GM18505 (cell line): Measurements from ENCODE around the gene PCK1.
"Not testable (repeated sequence)": the region's sequence is repeated elsewhere in the genome, so short reads cannot be mapped to it uniquely, and the experiment has no call there.

Experiments
- ATAC-seq: cut with Tn5 transposase; IDR thresholded peaks from one replicate; pipeline ENCODE4 v1.9.1; 2021; ENCODE audit not compliant: unreplicated experiment
- POLR2A ChIP-seq: IDR thresholded peaks from 4 replicates; pipeline ENCODE4 v1.6.1; 2011; ENCODE audit warnings: borderline replicate concordance; ENCODE audit not compliant: insufficient read depth, insufficient read length; ENCODE audit errors: extremely low read depth

Gene PCK1

DNA sequence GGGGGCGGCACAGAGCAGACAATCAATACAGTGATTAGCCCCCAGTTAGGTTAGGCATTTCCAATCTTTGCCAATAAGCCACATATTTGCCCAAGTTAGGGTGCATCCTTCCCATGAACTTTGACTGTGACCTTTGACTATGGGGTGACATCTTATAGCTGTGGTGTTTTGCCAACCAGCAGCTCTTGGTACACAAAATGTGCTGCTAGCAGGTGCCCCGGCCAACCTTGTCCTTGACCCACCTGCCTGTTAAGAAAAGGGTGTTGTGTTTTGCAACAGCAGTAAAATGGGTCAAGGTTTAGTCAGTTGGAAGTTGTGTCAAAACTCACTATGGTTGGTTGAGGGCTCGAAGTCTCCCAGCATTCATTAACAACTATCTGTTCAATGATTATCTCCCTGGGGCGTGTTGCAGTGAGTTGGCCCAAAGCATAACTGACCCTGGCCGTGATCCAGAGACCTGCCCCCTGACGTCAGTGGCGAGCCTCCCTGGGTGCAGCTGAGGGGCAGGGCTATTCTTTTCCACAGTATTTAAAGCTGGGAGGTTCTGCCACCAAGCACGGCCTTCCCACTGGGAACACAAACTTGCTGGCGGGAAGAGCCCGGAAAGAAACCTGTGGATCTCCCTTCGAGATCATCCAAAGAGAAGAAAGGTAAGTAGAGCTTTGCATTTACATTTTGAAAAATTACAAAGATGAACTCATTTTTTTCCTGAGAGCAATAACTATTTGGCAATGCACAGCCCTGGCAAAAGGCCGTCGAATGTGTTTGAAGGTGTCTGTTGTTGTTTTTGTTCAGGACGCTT lies at the start of gene PCK1:
PCK1 (plus strand) TSS at position 557 of the 802 bp plus-strand sequence. CDS start 302 bp downstream, outside the sequence.
- TF ChIP-seq POLR2A, result no peak
- ATAC-seq, result no peak

DNA sequence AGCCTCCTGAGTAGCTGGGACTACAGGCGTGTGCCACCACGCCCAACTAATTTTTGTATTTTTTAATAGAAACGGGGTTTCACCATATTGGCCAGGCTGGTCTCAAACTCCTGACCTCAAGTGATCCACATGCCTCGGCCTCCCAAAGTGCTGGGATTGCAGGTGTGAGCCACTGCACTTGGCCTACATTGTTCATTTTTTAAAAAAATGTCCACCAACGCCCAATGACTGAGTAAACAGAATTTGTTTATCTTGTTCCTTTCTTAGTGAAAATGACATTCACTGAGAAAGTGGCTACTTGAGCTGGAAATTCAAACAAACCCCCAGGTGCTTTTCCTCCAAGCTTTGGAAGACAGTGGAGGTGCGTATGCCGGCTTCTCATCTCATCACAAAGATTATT lies 49.2 kb upstream of the PCK1 start:
- not testable (repeated sequence) for ATAC-seq

DNA sequence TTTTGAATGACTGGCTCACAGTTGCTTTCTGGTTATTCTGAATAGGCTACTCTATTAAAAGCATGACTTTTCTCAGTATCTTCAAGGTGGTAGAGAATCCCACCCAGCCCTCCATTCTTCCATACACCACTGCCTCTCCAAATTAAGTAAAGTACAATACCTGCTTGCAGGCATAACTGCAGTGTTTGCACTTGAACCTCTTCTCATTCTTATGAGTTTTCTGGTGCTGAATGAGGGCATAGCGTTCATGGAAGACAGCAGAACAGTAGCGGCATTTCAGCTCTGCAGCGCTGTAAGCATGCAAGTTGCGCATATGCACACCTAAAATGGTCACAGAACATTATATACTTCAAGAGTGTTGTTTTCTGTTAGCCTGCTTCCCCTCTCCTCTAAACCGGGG lies 48.5 kb upstream of the PCK1 start:
- TF ChIP-seq POLR2A, result no peak
- ATAC-seq, result no peak

DNA sequence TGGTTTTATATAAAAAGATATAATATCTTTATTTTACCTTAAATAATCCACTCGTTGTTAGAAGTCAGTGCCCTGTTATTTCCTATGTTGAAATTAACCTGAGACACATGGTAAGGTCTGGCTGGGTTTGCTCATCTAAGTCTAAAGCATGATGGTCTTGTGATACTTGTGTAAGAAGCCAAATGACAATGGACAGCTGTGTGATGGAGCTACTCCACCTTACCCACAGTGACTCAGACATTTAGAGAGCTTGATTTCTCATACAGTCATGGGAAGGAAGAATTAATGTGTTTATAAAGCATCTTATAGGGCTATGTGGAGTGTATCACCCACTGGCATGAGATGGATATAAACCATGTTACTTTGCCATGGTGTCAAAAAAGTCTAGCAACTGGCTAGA lies 47.7 kb upstream of the PCK1 start:
- ATAC-seq, result no peak
- TF ChIP-seq POLR2A, result no peak

DNA sequence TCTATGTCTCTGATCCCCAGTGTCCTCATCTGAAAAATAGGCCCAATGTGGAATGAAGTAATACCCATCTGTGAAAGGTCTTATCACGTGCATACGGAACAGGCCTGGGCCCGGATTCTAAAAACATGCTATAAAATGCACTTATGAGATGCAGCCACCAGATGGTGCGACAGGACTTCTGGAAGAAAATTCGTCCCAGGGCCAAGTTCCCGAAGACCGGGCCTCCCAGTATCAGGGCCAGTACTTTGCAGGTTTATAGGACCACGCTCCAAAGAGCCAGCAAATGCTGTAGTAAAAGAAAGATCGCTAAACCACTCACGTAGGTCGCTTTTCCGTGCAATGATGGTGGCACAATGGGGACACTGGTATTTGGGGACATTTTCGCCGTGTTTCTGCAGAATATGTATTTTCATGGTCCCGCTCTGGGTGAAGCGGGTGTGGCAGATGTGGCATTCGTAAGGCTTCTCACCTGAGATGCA lies 46.6 kb upstream of the PCK1 start:
- no peak for ATAC-seq
- TF ChIP-seq POLR2A, result no peak

DNA sequence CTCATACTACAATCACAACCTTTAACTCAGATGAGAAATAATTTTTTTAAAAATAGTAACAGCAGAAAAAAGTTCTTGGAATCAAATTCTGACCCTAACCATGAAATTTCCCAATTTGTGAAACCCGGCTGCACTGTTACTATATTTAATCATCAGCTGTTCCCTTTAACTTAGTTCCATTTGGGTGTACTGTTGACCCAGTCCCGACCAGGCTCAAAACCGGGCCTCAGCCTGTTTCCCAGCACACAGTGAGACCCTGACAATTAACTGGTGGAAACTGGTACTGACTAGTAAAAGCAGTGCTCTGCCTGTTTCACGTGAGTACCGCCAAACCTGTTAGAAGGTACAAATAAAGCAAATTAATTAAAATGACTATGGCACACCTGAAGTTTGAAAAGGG lies 43.0 kb upstream of the PCK1 start:
- TF ChIP-seq POLR2A, result no peak
- ATAC-seq, result no peak

DNA sequence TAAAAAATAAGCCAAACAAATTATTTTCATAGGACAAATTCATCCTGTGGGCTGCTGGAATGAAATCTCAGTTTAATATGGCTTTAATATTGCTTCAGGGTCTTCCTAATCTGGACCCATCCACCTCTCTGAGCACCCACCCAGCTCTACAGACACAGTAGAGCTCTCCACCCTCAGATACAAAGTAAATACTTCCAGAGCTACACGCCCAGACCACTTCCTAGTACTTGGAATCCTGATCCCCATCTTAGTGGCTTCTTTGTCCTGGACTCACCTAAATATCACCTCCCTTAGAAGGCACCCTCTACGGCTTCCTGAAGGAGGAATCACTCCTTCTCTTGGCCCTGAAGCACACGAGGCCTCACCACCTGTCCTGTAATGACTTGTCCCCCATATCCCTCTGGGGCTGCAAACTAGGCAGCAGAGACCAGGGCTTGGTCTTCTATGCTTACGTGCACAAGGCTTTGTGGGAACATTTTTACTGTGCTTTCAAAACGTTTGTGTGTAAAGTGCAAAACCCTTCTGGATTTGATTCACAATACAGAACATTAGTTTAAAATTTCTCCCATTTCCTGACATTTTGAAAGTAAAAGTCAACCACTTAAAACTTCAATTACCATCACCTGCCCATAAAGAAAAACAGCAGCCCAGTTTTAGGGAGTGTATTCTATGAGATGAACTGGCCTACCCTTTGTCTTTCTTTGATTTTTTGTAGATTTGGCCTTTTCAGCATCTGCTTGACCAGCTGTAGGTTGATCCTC lies 38.4 kb upstream of the PCK1 start:
- TF ChIP-seq POLR2A, result no peak
- no peak for ATAC-seq

DNA sequence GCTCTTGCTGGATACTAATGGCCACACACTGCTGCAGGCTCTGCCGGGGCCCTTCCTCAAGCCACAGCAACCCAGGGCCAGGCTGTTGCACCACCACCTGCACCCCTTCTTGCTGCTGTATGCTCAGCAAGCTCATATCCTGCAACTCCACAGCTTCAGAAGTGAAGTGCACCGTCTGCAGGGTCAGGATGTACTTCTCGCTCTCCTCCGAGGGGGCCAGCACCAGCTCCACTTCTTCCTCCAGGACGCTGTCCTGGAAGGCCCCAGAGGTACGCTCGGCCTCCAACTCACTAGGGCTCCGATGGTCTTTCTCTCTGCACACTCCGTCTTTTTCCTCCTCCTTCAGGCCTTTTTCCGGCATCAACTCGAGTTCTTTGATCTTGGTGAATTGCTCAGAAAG lies 37.1 kb upstream of the PCK1 start:
- no peak for TF ChIP-seq POLR2A
- ATAC-seq, result no peak

DNA sequence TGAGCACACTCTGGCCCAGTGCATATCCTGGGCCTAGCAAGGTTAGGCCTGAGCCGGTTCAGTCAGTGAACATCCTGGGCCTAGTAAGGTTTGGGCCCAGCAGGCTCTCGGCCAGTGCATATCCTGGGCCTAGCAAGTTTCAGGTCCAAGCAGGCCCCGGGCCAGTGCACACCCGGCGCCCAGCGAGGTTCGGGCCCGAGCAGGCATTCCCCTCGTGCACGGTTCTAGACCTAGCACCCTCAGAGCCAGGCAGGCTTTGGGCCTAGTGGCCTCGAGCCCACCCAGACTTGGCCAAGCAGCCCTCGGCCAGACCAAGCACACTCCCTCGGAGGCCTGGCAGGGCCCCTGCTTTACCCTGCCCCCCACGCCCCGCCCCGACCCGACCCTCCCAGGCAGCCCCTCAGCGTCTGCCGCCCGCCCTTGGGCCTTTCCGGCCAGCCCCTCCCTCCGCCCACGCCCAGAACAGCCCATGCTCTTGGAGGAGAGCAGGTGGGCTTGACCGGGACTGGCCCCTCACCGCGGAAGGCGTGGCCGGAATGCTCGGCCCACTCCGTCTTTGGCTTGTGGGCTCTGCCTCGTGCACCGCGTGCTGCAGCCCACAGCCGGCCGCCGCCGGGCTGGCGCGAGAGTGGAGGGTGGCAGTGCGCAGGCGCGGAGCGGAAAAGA lies 36.3 kb upstream of the PCK1 start, which contains the start of gene CTCFL:
CTCFL (minus strand) TSS at position 630 of the 666 bp plus-strand sequence. CDS start 935 bp downstream, outside the sequence.
- no peak for TF ChIP-seq POLR2A
- no peak for ATAC-seq

DNA sequence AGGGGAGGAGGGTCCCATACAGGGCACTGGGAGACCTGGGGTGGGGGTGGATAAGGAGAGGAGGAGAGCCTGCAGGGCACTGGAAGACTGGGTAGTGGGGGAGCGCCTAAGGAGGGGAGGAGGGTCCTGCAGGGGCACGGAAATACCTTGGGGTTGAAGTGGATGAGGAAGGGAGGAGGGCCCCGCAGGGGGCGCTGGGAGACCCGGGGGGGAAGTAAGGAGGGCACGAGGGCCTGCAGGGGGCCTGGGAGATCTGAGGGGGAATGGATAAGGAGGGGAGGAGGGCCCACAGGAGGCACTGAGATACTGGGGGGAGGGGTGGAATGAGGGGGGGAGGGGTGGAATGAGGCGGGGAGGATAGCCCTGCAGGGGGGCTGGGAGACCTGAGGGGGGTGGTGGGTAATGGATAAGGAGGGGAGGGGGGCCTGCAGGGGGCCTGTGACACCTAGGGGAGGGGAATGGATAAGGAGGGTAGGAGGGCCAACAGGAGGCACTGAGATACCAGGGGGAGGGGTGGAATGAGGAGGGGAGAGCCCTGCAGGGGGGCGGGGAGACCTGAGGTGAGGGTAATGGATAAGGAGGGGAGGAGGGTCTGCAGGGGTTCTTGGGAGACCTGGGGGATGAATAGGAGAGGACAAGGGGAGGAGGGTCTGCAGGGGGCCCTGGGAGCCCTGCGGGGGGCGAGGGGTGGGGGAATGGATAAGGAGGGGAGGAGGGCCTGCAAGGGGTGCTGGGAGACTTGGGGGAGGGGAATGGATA lies 35.4 kb upstream of the PCK1 start:
- TF ChIP-seq POLR2A, result no peak
- no peak for ATAC-seq

DNA sequence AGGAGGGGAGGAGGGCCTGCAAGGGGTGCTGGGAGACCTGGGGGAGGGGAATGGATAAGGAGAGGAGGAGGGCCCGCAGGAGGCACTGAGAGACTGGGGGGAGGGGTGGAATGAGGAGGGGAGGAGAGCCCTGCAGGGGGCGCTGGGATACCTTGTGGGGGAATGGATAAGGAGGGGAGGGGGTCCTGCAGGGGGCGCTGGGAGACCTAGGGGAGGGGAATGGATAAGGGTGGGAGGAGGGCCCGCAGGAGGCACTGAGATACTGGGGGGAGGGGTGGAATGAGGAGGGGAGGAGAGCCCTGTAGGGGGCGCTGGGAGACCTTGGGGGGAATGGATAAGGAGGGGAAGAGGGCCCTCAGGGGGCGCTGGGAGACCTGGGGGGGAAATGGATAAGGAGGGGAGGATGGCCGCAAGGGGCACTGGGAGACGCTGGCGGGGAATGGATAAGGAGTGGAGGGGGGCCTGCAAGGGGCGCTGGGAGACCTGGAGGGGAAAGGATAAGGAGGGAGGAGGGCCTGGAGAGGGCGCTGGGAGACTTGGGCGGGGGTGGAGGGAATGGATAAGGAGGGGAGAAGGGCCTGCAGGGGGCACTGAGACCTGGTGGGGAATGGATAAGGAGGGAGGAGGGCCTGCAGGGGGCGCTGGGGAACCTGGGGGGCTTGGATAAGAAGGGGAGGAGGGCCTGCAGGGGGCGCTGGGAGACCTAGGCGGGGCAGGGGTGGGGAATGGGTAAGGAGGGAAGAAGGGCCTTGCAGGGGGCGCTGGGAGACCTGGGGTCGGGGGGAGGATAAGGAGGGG lies 34.6 kb upstream of the PCK1 start:
- ATAC-seq, result no peak
- TF ChIP-seq POLR2A, result no peak

DNA sequence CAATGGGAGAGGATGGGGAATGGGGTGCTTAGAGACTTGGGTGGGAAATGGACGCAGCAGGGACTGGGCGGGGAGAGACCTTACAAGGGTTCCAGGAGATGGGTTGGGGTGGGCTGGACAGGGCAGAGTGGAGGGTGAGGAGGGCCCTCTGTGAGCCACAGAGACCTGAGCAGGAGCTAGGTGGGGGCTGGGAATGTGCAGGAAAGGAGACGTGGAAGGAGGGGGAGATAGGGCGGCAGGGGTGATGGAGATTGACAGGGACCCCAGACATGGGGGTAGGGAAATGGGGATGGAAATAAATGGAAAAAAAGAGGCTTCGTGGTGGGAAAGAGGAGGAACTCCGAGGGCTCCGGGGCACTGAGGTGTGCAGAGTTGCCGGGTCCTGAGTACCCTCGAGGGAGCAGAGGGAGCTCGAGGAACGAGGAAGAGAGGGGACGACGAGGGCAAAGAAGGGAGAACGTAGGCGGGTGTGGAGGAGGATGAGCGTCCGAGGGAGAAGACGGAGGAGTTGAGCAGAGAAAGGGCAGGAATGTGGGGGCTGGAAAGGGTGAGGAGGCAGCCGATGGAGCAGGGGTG lies 33.9 kb upstream of the PCK1 start:
- no peak for TF ChIP-seq POLR2A
- no peak for ATAC-seq

DNA sequence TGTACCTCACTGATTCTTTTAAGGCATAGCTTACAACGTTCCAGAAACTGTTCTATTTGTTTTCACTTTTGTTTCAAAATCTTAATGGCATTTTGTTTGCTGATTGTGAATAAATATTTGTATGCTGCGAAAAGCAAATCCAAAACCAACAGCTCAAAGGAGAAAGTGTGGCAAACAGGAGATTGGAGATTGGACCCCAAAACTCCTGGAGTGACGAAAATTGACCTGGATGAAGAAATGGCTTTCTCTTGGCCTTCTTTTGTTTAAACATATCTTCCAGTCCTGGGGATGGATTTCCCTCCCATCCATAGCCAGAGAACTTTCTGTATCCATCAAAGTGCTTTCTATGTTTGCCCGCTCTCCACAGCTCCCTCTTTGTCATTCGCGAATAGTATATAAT lies 33.2 kb upstream of the PCK1 start:
- TF ChIP-seq POLR2A, result no peak
- ATAC-seq, result no peak
